Vagina (tissue), 2 donors: ENCODE measurements around the gene ENPP7.

Source experiments
- CTCF ChIP-seq, 3 experiments: fragments of 450-650 bp in 2 of 3; fragments of 200-600 bp in 1 of 3; sonication (generic) in 1 of 3; IDR thresholded peaks; one replicate each; pipeline ENCODE4 v1.5.1; 2017 to 2019; ENCODE audit warnings: antibody characterized with exemption in 3 of 3, mild to moderate bottlenecking in 2 of 3, moderate library complexity in 2 of 3
- POLR2A ChIP-seq, 2 donors: fragments of 450-650 bp; IDR thresholded peaks; one replicate each; pipeline ENCODE4 v1.6.1; 2017; ENCODE audit warnings: antibody characterized with exemption in 2 of 2, mild to moderate bottlenecking in 2 of 2, moderate library complexity in 2 of 2

- TF ChIP-seq POLR2A (IDR thresholded peaks at IDR 0.05) = no peak
- no peak for TF ChIP-seq CTCF (IDR thresholded peaks at IDR 0.05)
Observed at GRCh38 chr17:79728169-79728907, 2.4 kb upstream of the ENPP7 start.
